GM12891 (cell line): Measurements from ENCODE around the gene ZNF787.

Experiments
- POLR2A ChIP-seq: IDR thresholded peaks from 2 replicates; pipeline ENCODE4 v1.6.1; 2011; ENCODE audit warnings: low read depth, low read length, control low read depth
- POLR2AphosphoS5 ChIP-seq: IDR thresholded peaks from 2 replicates; pipeline ENCODE4 v1.6.1; 2011; ENCODE audit warnings: low read depth, low read length, control low read depth
- SPI1 ChIP-seq: IDR thresholded peaks from 2 replicates; pipeline ENCODE4 v1.6.1; 2011; ENCODE audit warnings: low read depth, low read length, control low read depth
- TAF1 ChIP-seq: IDR thresholded peaks from 2 replicates; pipeline ENCODE4 v1.6.1; 2011; ENCODE audit warnings: low read depth, low read length, control low read depth

GRCh38 chr19:56114778-56115110, 6.4 kb downstream of the ZNF787 start:
- no peak for TF ChIP-seq POLR2A
- no peak for TF ChIP-seq POLR2AphosphoS5
- no peak for TF ChIP-seq SPI1
- TF ChIP-seq TAF1, result no peak
